Psoas muscle (tissue), 8 donors: ENCODE measurements around the gene KAZN. TPM values are rescaled to one million over a fixed set of nuclear protein-coding genes. Genes with fewer than 3 reads are reported as not detected.

Experiments used
- ATAC-seq, 4 donors: fragments of 200-7000 bp; cut with Tn5 transposase; one replicate each; pipeline ENCODE4 v1.9.1; 2020; ENCODE audit warnings: moderate library complexity in 3 of 4, mild to moderate bottlenecking in 2 of 4
- DNase-seq, 2 donors: peaks; one replicate each; pipeline ENCODE4 v3.0.0-alpha.2; 2020
- H3K27ac ChIP-seq: fragments of 200-600 bp; one replicate; pipeline ENCODE4 v1.8.0; 2022
- H3K27me3 ChIP-seq, 3 donors: fragments of 200-600 bp in 1 of 3; one replicate each; pipeline versions ENCODE4 v1.6.1 to v1.8.0; 2013 to 2022; ENCODE audit warnings: low read length in 2 of 3, mild to moderate bottlenecking in 2 of 3, moderate library complexity in 1 of 3; ENCODE audit not compliant: insufficient read depth in 3 of 3
- H3K36me3 ChIP-seq, 2 donors: fragments of 200-600 bp in 1 of 2; one replicate each; pipeline versions ENCODE4 v1.6.1 to v1.8.0; 2013 to 2022; ENCODE audit warnings: low read depth in 1 of 2, mild to moderate bottlenecking in 1 of 2, moderate library complexity in 1 of 2; ENCODE audit not compliant: insufficient read depth in 1 of 2
- H3K4me1 ChIP-seq: fragments of 200-600 bp; one replicate; pipeline ENCODE4 v1.8.0; 2022
- H3K4me3 ChIP-seq: fragments of 200-600 bp; one replicate; pipeline ENCODE4 v1.8.0; 2022; ENCODE audit warnings: mild to moderate bottlenecking
- H3K9me3 ChIP-seq: fragments of 200-600 bp; one replicate; pipeline ENCODE4 v1.8.0; 2022
- WGBS, 3 donors: extraction: QIAGEN DNeasy Blood & Tissue Kit; methylation state at CpG; one replicate each; pipeline versions ENCODE4 v1.1.6 to v1.1.7; 2013; 5-methylcytosine and 5-hydroxymethylcytosine counted together
- intact Hi-C, 2 donors: fragments of 100-400 bp; cut with DNase I; formaldehyde crosslinking; loops; one replicate each; pipeline versions ENCODE4 v1.11.0 to v1.14.2; 2022
- polyA plus RNA-seq, 3 donors: library from polyadenylated mRNA; stranded (reverse); fragments of 200-250 nt; gene quantifications; one replicate each; pipeline ENCODE4 v1.2.3, GENCODE V29; 2013
- total RNA-seq, 4 donors: library from RNA; stranded (reverse); fragmentation: NEBNext Ultra II Directional in 2 of 4; extraction: Animal tissue kit (Norgen Biotek cat#: 25700) in 2 of 4; gene quantifications; one replicate each; pipeline versions ENCODE4 v1.2.1 to v1.2.4, GENCODE V29; 2021 to 2023
- TF ChIP-seq, protein P1 (sequence below): fragments of 200-600 bp; IDR thresholded peaks from one replicate; pipeline ENCODE4 v1.8.0; 2022; ENCODE audit warnings: antibody characterized with exemption
- donor health status: healthy with polysubstance abuse.
- donor health status: DM: no; HTN: no; CAD: no; lungs with moderate emphysema.
- donor health status: Bipolar disorder and iron deficiency.
- donor health status: healthy.
- donor health status: DM: yes; HTN: yes; CAD: no.
- donor health status: DM: no; HTN: no; CAD: no.
- donor health status: DM: no; HTN: no; CAD: no.
- donor health status: DM: yes; HTN: yes; CAD: no.

The KAZN gene
- total and polyA plus RNA-seq, 7 donors, result 0.23 to 2.3 (median 0.97) TPM

DNA sequence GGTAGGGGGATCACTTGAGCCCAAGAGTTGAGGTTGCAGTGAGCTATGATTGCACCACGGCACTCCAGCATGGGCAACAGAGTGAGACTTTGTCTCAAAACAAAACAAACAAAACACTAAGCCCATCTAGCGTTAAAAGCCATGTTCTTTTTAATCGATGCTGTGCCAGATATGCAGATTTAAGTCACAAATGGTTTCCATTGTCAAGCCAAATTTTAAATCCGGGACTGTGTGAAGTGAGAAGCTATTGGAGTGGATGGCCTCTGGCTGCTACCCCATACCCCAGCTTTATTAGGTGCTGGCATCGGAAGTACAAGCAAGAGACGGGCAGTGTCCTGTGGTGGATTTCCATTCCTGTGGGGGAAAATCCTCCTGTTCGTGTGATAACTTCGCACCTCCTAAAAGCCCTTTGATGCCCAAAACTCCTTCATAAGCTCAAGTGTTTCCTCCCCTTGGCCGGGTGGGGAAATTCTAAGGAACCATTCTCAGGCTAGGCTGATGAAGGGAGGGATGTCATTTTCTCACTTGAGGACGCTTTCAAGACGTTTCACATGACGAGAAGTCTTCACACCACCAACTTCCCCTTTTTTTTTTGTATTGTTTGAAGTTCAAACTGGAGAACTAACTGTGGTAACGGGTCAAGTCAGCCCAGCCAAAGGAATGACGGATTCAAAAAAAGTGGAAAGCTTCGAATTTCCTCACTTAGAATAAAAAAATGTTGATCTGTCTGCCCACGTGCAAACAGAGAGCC is 140.8 kb downstream of the KAZN start:
- no peak for ATAC-seq
- DNase-seq, result no peak
- TF ChIP-seq, protein P1, sequence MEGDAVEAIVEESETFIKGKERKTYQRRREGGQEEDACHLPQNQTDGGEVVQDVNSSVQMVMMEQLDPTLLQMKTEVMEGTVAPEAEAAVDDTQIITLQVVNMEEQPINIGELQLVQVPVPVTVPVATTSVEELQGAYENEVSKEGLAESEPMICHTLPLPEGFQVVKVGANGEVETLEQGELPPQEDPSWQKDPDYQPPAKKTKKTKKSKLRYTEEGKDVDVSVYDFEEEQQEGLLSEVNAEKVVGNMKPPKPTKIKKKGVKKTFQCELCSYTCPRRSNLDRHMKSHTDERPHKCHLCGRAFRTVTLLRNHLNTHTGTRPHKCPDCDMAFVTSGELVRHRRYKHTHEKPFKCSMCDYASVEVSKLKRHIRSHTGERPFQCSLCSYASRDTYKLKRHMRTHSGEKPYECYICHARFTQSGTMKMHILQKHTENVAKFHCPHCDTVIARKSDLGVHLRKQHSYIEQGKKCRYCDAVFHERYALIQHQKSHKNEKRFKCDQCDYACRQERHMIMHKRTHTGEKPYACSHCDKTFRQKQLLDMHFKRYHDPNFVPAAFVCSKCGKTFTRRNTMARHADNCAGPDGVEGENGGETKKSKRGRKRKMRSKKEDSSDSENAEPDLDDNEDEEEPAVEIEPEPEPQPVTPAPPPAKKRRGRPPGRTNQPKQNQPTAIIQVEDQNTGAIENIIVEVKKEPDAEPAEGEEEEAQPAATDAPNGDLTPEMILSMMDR, result no peak
- no peaks in the 10 kb centered on the region for H3K9me3 ChIP-seq
- H3K36me3 ChIP-seq, result no peaks in the 10 kb centered on the region
- no peaks in the 10 kb centered on the region for H3K4me1 ChIP-seq
- 39 to 53% (median 49%) methylated on average over 16 of the region's 16 CpGs for WGBS, 3 donors
- intact Hi-C loops, result no loop called here
- H3K27ac ChIP-seq, result no peak overlapping the region
- no peak overlapping the region for H3K4me3 ChIP-seq
- H3K27me3 ChIP-seq, result peaks cover 0 to 37% (median 5%) of the 10 kb centered on the region in 3 donors

DNA sequence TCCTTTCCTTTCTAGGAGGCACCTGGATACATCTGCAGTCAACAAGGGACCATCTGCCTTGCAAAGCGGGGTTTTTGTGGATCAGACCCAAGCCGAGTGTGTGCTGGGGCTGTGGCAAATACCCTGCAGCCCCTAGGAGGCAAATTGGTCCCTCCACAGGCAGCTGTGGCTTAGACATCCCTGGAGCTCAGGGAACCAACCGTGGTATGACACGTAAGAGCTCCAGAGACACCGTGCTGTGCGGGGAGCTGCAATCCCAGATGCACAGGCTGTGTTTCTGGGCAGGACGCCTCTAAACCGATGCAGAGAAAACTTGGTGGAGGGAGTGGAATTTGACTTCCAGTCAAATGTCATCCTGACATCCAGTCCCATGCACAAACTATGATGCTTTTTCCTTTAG is 141.5 kb downstream of the KAZN start:
- H3K4me1 ChIP-seq, result no peaks in the 10 kb centered on the region
- peaks cover 0 to 37% (median 5%) of the 10 kb centered on the region in 3 donors for H3K27me3 ChIP-seq
- no peaks in the 10 kb centered on the region for H3K36me3 ChIP-seq
- TF ChIP-seq, protein P1, result no peak
- no peaks in the 10 kb centered on the region for H3K9me3 ChIP-seq
- DNase-seq (no peak), ATAC-seq (no peak)
- 31 to 33% (median 33%) methylated on average over 8 of the region's 8 CpGs for whole genome bisulfite sequencing, 3 donors
- no peak overlapping the region for H3K27ac ChIP-seq
- H3K4me3 ChIP-seq, result no peak overlapping the region
- intact Hi-C loops, result no loop called here

DNA sequence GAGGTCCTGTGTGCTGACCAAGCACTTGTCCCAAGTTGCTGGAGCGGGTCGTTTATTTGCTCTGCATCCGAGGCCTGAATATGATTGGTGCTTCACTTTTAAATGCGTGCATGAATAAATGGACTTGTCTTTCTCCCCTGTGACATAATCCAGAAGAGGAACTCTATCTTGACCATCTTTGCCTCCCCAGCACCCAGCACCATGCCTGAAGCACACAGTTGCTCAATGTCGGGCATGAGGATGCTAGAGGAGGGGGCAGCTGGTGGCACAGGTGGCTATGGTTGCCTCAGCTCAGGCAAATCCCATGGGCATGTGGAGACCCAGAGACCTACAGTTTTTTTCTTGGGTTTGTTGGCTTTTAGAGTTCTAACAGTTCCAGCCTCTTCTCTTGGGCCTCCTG is 142.6 kb downstream of the KAZN start:
- peaks cover 0 to 37% (median 5%) of the 10 kb centered on the region in 3 donors for H3K27me3 ChIP-seq

DNA sequence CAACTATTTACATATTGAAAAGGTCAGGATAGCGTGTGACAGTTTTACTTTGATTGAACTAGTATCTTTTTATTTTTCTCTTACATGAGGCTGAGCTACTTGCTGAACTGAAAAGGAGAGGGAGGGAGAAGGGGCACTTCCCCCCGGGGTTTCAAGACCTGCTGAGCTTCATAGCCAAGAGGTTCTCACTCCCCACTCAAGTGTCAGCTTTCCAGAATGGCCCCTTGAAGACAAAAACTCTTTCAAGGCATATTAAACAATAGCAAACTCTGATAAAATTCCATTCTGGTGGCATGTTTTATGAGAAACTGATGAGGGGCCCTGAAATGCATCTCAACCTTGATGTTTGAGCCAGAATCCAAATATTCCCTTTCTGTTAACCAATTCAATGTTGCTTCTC is 143.0 kb downstream of the KAZN start:
- TF ChIP-seq, protein P1, result no peak
- Histone ChIP-seq H3K4me3 (no peak overlapping the region), H3K4me1 (no peaks in the 10 kb centered on the region), H3K36me3 (no peaks in the 10 kb centered on the region), H3K9me3 (no peaks in the 10 kb centered on the region), H3K27ac (no peak overlapping the region), H3K27me3 (peaks cover 0 to 37% (median 5%) of the 10 kb centered on the region in 3 donors)
- DNase-seq (no peak), ATAC-seq (no peak)
- intact Hi-C loops, result no loop called here
- WGBS, 3 donors, result 61 to 74% (median 72%) methylated on average over 2 of the region's 2 CpGs

More for the DNA sequence above, 142.6 kb downstream of the KAZN start:
- Histone ChIP-seq H3K36me3 (no peaks in the 10 kb centered on the region), H3K4me1 (no peaks in the 10 kb centered on the region), H3K9me3 (no peaks in the 10 kb centered on the region), H3K4me3 (no peak overlapping the region), H3K27ac (no peak overlapping the region)
- no peak for DNase-seq
- WGBS, 3 donors, result 83 to 91% (median 88%) methylated on average over 5 of the region's 5 CpGs
- ATAC-seq, result no peak
- intact Hi-C loops, result no loop called here
- TF ChIP-seq, protein P1, result no peak
